Measurements from ENCODE around the gene PLA2G2F. TPM values are rescaled to one million over a fixed set of nuclear protein-coding genes. Genes with fewer than 3 reads are reported as not detected.
"Not testable (repeated sequence)": the region's sequence is repeated elsewhere in the genome, so short reads cannot be mapped to it uniquely, and the experiment has no call there.

PLA2G2F gene
- polyA plus RNA-seq, 3 donors from 2014 or later = not detected

DNA sequence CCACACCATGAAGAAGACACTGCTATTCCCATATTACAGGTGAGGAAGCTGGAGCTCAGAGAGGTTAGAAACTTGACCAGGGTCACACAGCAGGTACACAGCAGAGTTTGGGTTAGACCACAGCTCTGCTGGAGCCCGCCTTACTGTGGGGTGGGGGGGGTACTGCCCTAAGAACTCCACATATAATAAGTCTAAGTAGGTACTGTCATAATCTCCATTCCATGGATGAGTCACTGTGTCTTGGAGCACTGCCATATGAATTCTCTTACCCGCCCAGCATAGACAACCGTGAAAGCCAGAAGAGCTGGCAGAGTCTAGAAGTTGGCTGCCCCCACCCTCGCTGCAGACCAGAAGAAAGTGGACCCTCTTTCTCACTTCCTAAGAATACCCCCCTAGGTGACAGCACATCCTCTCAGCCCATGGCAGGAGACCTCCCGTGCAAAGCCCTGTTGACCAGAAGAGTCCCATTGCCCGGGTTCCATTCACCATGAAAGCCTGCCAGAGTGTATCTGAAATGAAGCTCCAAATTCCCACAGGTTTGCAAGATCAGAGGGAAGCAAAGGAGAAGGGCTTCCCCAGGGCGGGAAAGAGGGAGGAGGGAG is 14.6 kb upstream of the PLA2G2F start:
- Mint-ChIP-seq H3K27me3 (ENCODE audit: low read depth in 3 of 3) (peaks cover 4 to 13% (median 4%) of the 10 kb centered on the region in 3 donors), H3K27ac (no peak overlapping the region), H3K36me3 (peaks cover 0 to 3% (median 0%) of the 10 kb centered on the region in 3 donors), H3K4me3 (no peak overlapping the region), H3K4me1 (no peaks in the 10 kb centered on the region), H3K9me3 (peaks cover 0 to 1% (median 0%) of the 10 kb centered on the region in 6 donors)
- no peak for DNase-seq

DNA sequence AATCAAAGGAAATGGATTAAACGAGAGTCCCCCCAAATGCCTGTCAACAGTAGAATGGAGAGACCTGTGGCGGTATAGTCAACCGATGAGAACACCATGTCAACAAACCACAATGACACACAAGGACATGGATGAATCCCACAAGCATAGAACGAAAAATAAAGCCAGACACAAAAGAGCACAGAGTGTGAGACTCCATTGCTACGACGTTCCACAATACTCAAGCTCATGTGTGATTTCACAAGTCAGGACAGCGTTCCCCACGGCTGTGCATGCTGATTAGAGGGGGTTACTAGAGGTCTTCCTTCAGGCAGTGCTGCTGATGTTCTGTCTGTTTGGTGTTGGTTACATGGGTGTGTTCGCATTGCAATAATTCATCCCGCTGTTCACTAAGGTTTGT is 14.0 kb upstream of the PLA2G2F start:
- Mint-ChIP-seq H3K4me3 (no peak overlapping the region), H3K9me3 (peaks cover 0 to 1% (median 0%) of the 10 kb centered on the region in 6 donors), H3K4me1 (no peaks in the 10 kb centered on the region), H3K27me3 (ENCODE audit: low read depth in 3 of 3) (peaks cover 3 to 13% (median 4%) of the 10 kb centered on the region in 3 donors), H3K27ac (no peak overlapping the region), H3K36me3 (peaks cover 0 to 3% (median 0%) of the 10 kb centered on the region in 3 donors)
- no peak for DNase-seq

DNA sequence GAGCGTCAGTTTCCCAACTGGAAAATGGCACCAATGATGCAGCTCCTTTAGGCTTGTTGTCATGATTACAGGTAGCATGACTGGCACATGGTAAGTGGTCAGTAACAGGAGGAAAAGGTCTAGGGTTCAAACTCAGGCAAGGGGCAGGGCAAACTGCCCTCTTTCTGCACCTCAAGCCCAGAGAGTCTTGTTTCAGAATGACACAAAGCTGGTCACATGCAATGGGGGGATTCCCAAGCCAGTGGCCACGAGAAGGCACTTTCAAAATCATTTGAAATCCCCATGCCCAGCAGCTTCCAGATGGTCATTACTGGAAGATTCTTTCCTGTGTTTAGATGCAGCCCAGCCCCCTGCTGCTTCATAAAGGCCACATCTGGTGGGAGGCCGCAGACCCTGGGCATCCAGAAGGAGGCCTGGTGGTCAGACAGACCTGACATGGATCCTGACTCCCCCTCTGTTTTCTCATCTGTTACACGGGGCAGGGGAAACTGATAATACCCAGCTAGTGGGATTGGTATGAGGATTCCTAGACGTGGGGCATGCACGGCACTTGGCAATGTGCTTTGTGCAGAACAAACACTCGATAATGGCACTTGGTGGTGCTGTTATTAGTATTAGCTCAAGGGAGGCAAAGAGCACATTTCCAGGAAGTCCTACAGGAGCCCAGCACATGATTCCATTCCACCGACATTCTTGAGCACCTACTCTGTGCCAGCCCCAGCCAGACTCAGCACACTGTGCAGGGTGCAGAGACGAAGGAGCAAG is 12.9 kb upstream of the PLA2G2F start:
- peaks cover 2 to 13% (median 6%) of the 10 kb centered on the region in 3 donors for H3K27me3 Mint-ChIP-seq (ENCODE audit: low read depth in 3 of 3)
- H3K27ac Mint-ChIP-seq = no peak overlapping the region
- H3K36me3 Mint-ChIP-seq = peaks cover 0 to 3% (median 0%) of the 10 kb centered on the region in 3 donors
- H3K9me3 Mint-ChIP-seq = peaks cover 0 to 1% (median 0%) of the 10 kb centered on the region in 6 donors
- H3K4me1 Mint-ChIP-seq = no peaks in the 10 kb centered on the region
- no peak overlapping the region for H3K4me3 Mint-ChIP-seq
- no peak for DNase-seq

DNA sequence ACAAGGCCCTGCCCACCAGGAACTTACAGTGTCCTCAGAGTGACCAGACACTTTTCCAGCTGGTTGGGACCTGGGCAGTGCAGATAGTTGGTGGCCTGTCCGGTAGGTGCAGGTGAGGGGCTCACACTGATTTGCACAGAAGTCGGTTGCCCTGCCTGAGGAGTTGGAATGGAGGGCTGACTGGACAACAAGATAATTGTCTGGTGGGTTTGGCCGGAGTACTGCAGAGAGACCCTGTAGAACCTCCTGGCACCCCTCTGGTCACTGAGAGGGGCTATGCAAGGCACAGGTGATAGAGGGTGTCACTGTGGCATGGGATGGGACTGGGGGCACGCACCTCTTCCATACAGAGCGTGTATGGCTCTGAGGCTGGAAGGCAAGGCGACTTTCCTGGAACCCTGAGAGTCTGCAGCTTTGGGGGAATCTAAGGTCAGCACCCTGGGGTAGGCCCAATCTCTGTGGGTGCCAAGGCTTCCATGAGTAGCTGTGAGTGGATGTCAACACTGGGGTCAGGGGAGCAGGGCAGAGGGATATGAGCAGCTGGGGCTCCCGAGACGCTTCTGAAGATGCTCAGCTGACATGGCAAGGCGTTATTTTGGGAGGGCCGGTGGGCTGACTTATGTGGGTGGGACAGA is 12.2 kb upstream of the PLA2G2F start:
- Mint-ChIP-seq H3K36me3 (peaks cover 0 to 3% (median 0%) of the 10 kb centered on the region in 3 donors), H3K9me3 (peaks cover 0 to 3% (median 0%) of the 10 kb centered on the region in 6 donors), H3K27ac (peak overlapping the region in 1 of 6 donors; percentile 8), H3K4me3 (no peak overlapping the region), H3K27me3 (ENCODE audit: low read depth in 3 of 3) (peaks cover 2 to 13% (median 6%) of the 10 kb centered on the region in 3 donors), H3K4me1 (no peaks in the 10 kb centered on the region)
- no peak for DNase-seq

- not testable (repeated sequence) for H3K27me3 Mint-ChIP-seq (ENCODE audit: low read depth in 3 of 3); H3K4me1 Mint-ChIP-seq; H3K27ac Mint-ChIP-seq; H3K4me3 Mint-ChIP-seq; DNase-seq; H3K36me3 Mint-ChIP-seq; H3K9me3 Mint-ChIP-seq
Measured at GRCh38 chr1:20130518-20130917, 8.6 kb upstream of the PLA2G2F start.

DNA sequence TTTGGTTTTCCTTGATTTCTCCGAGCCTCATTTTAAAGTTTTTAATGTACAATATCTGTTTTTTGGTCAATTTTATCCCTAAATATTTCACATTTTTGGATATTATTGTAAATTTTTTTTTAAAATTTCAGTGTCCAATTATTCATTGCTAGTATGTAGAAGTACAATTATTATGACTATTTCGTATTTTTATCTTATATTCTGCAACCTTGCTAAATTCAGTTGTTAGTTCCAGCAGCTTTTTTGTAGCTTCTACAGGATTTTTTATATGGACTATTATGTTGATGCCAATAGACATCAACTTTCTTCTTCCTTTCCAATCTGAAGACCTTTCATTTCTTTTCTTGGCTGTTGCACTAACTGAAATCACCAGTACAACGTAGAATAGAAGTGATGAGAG is 4.1 kb upstream of the PLA2G2F start:
- no peak overlapping the region for H3K4me3 Mint-ChIP-seq
- peaks cover 2 to 8% (median 4%) of the 10 kb centered on the region in 3 donors for H3K27me3 Mint-ChIP-seq (ENCODE audit: low read depth in 3 of 3)
- peaks cover 0 to 2% (median 0%) of the 10 kb centered on the region in 6 donors for H3K9me3 Mint-ChIP-seq
- no peaks in the 10 kb centered on the region for H3K36me3 Mint-ChIP-seq
- no peaks in the 10 kb centered on the region for H3K4me1 Mint-ChIP-seq
- no peak overlapping the region for H3K27ac Mint-ChIP-seq
- DNase-seq = no peak

DNA sequence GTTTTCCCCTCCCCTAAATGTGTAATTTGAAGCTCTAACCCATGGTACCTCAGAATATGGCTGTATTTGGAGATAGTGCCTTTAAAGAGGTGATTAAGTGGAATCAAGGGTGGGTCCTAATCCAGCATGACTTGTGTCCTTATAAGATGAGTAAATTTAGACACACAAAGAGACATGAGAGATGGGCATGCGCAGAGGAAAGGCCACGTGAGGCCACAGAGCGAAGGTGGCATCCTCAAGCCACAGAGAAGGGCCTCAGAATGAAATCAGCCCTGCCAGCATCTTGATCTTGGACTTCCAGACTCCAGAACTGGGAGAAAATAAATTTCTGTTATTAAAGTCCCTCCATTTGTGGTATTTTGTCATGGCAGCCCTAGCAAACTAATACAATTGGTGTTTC is 2.9 kb upstream of the PLA2G2F start:
- no peak overlapping the region for H3K4me3 Mint-ChIP-seq
- peaks cover 0 to 2% (median 0%) of the 10 kb centered on the region in 6 donors for H3K9me3 Mint-ChIP-seq
- DNase-seq = no peak
- peaks cover 2 to 8% (median 2%) of the 10 kb centered on the region in 3 donors for H3K27me3 Mint-ChIP-seq (ENCODE audit: low read depth in 3 of 3)
- no peaks in the 10 kb centered on the region for H3K4me1 Mint-ChIP-seq
- no peak overlapping the region for H3K27ac Mint-ChIP-seq
- H3K36me3 Mint-ChIP-seq = no peaks in the 10 kb centered on the region

DNA sequence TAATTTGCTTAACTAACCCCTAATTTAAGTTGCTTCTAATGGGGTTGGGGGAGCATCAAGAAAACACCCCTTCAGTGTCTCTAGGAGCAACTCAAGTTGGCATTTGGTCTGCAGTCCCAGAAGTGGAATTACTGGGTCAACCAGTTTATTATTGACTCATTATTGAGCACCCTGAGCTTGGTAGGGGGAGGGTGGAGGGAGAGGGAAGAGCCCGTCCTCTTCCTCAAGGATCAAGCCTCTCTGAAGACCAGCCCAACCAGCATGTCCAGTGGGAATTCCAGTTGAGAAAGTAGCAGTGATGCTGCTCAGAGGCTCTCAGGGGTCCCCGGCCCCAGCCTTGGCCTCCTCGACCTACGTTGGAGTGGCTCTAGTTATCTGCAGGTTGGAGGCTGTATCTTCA is 2.1 kb upstream of the PLA2G2F start:
- no peaks in the 10 kb centered on the region for H3K4me1 Mint-ChIP-seq
- no peak overlapping the region for H3K4me3 Mint-ChIP-seq
- no peaks in the 10 kb centered on the region for H3K36me3 Mint-ChIP-seq
- DNase-seq = no peak
- no peaks in the 10 kb centered on the region for H3K9me3 Mint-ChIP-seq
- peaks cover 2 to 6% (median 2%) of the 10 kb centered on the region in 3 donors for H3K27me3 Mint-ChIP-seq (ENCODE audit: low read depth in 3 of 3)
- no peak overlapping the region for H3K27ac Mint-ChIP-seq

DNA sequence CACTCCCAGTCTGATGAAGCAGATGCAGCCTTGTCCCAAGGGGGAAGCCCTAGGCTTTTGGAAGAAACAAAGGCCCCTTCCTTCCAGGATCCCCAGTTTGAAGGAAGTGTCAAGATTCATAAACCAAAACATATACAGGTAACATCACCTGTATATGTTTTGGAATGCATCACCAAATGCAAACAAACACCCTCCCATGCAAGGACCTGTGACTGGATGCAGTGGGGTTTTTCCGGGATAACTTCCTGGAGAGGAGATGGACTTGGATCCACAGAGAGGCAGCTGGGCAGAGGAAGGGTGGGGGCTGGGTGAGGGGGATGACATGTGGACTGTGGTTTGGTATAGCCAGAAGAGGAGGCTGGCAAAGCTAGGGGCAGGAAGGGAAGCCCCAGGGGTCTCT is 1.5 kb upstream of the PLA2G2F start:
- Mint-ChIP-seq H3K36me3 (no peaks in the 10 kb centered on the region), H3K27ac (no peak overlapping the region), H3K27me3 (ENCODE audit: low read depth in 3 of 3) (peaks cover 2 to 6% (median 3%) of the 10 kb centered on the region in 3 donors), H3K4me1 (no peaks in the 10 kb centered on the region), H3K4me3 (no peak overlapping the region), H3K9me3 (no peaks in the 10 kb centered on the region)
- DNase-seq = no peak

DNA sequence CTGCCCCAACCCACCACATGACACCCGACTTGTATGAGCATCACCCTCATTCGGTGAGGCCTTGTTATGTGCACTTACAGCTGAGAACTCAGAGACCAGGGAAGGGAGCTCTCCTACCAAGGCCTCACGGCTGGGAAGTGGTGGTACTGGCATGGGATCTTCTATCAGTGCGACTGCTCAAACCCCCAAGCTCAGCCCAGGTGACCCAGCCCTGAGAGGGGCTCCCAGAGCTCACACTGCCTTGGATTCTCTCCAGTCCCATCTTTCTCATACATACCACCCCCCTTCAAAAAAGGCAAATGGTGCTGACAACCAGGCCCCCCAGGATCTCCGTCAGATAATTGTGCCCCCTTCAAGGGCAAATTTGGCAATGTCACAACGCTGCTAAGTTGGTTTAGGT is 777 bp upstream of the PLA2G2F start:
- Mint-ChIP-seq H3K27me3 (ENCODE audit: low read depth in 3 of 3) (peaks cover 2 to 3% (median 2%) of the 10 kb centered on the region in 3 donors), H3K4me1 (no peaks in the 10 kb centered on the region), H3K36me3 (no peaks in the 10 kb centered on the region), H3K9me3 (no peaks in the 10 kb centered on the region), H3K4me3 (no peak overlapping the region), H3K27ac (no peak overlapping the region)
- DNase-seq = no peak

- Mint-ChIP-seq H3K9me3 (no peaks in the 10 kb centered on the region), H3K27me3 (ENCODE audit: low read depth in 3 of 3) (peaks cover 2 to 3% (median 2%) of the 10 kb centered on the region in 3 donors), H3K4me1 (no peaks in the 10 kb centered on the region), H3K4me3 (no peak overlapping the region), H3K36me3 (no peaks in the 10 kb centered on the region), H3K27ac (no peak overlapping the region)
- DNase-seq = no peak
Measured at GRCh38 chr1:20139776-20140612, 871 bp downstream of the PLA2G2F start.

DNA sequence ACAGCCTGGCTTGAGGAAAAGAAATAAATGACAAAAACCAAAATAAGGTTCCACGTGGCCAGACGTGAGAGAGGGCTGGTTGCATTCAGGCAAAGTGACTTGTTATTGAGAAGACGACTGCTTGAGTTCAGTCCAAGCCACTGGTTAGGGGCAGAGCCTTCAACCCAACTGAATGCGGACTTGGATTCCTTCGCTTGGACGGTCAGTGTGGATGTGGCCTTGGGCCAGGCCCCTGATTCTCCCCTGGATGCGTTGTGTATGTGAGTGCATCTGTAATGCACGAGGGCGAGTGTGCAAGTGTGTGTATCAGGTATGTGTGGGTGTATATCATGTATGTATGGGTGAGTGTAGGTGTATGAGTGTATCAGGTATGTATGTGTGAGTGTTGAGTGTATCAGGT is 1.9 kb downstream of the PLA2G2F start:
- Mint-ChIP-seq H3K27me3 (ENCODE audit: low read depth in 3 of 3) (peaks cover 2 to 3% (median 2%) of the 10 kb centered on the region in 3 donors), H3K27ac (no peak overlapping the region), H3K4me1 (no peaks in the 10 kb centered on the region), H3K4me3 (no peak overlapping the region), H3K36me3 (no peaks in the 10 kb centered on the region), H3K9me3 (no peaks in the 10 kb centered on the region)
- no peak for DNase-seq

GRCh38 chr1:20141466-20141865 is 2.3 kb downstream of the PLA2G2F start:
- no peak for DNase-seq
- H3K4me1 Mint-ChIP-seq = no peaks in the 10 kb centered on the region
- no peaks in the 10 kb centered on the region for H3K36me3 Mint-ChIP-seq
- no peak overlapping the region for H3K27ac Mint-ChIP-seq
- peaks cover 2 to 3% (median 2%) of the 10 kb centered on the region in 3 donors for H3K27me3 Mint-ChIP-seq (ENCODE audit: low read depth in 3 of 3)
- no peak overlapping the region for H3K4me3 Mint-ChIP-seq
- H3K9me3 Mint-ChIP-seq = no peaks in the 10 kb centered on the region
